GM12878 (cell line): ENCODE data around the gene CACNA1A. TPM values are rescaled to one million over a fixed set of nuclear protein-coding genes. Genes with fewer than 3 reads are reported as not detected.

Source experiments
- ATAC-seq: fragments of 200-7000 bp; cut with Tn5 transposase; 3 replicates; pipeline ENCODE4 v1.9.1; 2020; ENCODE audit warnings: mild to moderate bottlenecking, moderate library complexity
- BruUV-seq: library from RNA; stranded (reverse); fragments of 400-500 nt; replicated peaks from 2 replicates; lab custom pipeline; 2021; lab: Mats Ljungman, UMichigan
- CTCF ChIA-PET: fragments of 300-600 bp; sonication (Branson Sonifier 250); formaldehyde crosslinking; extraction: SDS; loops from one replicate; lab custom pipeline; 2021; ENCODE audit warnings: inconsistent platforms; lab: Yijun Ruan, JAX
- POLR2A ChIA-PET: fragments of 350-600 bp; formaldehyde crosslinking; extraction: SDS; loops from one replicate; lab custom pipeline; 2021; ENCODE audit warnings: inconsistent platforms; lab: Charles Lee
- RAD21 ChIA-PET: fragments of 300-600 bp; sonication (Branson Sonifier 250); formaldehyde crosslinking; loops from one replicate; lab custom pipeline; 2023; ENCODE audit warnings: antibody characterized with exemption; ENCODE audit not compliant: unreplicated experiment; lab: Charles Lee
- SMC1A ChIA-PET: fragments of 300-600 bp; sonication (Branson Sonifier 250); formaldehyde crosslinking; loops from one replicate; lab custom pipeline; 2023; ENCODE audit not compliant: unreplicated experiment, uncharacterized antibody; lab: Charles Lee
- DNase-seq: peaks from one replicate; pipeline ENCODE4 v3.0.0-alpha.2; 2011; ENCODE audit warnings: low read depth, low spot score
- FAIRE-seq: peaks from 3 replicates; lab custom pipeline; 2011; peaks lifted over from hg19 to GRCh38; lab: Jason Lieb, UNC
- H2AFZ ChIP-seq: 2 replicates; pipeline ENCODE4 v1.6.0; 2011; ENCODE audit warnings: low read depth, low read length, control low read depth; ENCODE audit not compliant: control insufficient read depth
- H3K27ac ChIP-seq: 2 replicates; pipeline ENCODE4 v1.5.1; 2011; ENCODE audit warnings: control low read depth; ENCODE audit not compliant: control insufficient read depth, insufficient read depth
- H3K27me3 ChIP-seq, 2 experiments: replicated peaks in 1 of 2; 2 replicates each; pipeline versions ENCODE4 v1.6.0 to v1.6.1; 2011; ENCODE audit warnings: low read length in 1 of 2; ENCODE audit not compliant: control insufficient read depth in 2 of 2, insufficient read depth in 2 of 2
- H3K36me3 ChIP-seq, 2 experiments: 2 replicates each; pipeline ENCODE4 v1.5.1; 2011; ENCODE audit warnings: low read length in 1 of 2; ENCODE audit not compliant: control insufficient read depth in 2 of 2, insufficient read depth in 2 of 2
- H3K4me1 ChIP-seq: 2 replicates; pipeline ENCODE4 v1.6.1; 2011; ENCODE audit warnings: mild to moderate bottlenecking, low read length, moderate library complexity, mixed read lengths; ENCODE audit not compliant: control insufficient read depth, insufficient read depth
- H3K4me2 ChIP-seq: 2 replicates; pipeline ENCODE4 v1.6.0; 2011; ENCODE audit warnings: control low read depth; ENCODE audit not compliant: control insufficient read depth, insufficient read depth
- H3K4me3 ChIP-seq: fragments of 200-600 bp; sonication (generic); 2 replicates; pipeline ENCODE4 v1.5.1; 2016
- H3K79me2 ChIP-seq: 2 replicates; pipeline ENCODE4 v1.6.0; 2011; ENCODE audit warnings: low read length; ENCODE audit not compliant: control insufficient read depth, insufficient read depth
- H3K9ac ChIP-seq: 2 replicates; pipeline ENCODE4 v1.8.0; 2011; ENCODE audit warnings: low read length, control low read depth, mixed read lengths; ENCODE audit not compliant: control insufficient read depth, insufficient read depth
- H3K9me3 ChIP-seq: replicated peaks from 3 replicates; pipeline ENCODE4 v1.5.1; 2011; ENCODE audit warnings: mild to moderate bottlenecking, low read length; ENCODE audit not compliant: control insufficient read depth, insufficient read depth
- H4K20me1 ChIP-seq: 2 replicates; pipeline ENCODE4 v1.6.0; 2011; ENCODE audit not compliant: control insufficient read depth, insufficient read depth
- ATF2 ChIP-seq: IDR thresholded peaks from 2 replicates; pipeline ENCODE4 v1.6.1; 2012; ENCODE audit warnings: low read length, inconsistent platforms
- ETV6 ChIP-seq, 2 experiments: fragments of 450-650 bp in 1 of 2; IDR thresholded peaks in 1 of 2; conservative IDR thresholded peaks in 1 of 2; 2 replicates each; pipeline ENCODE4 v1.6.1; 2014; ENCODE audit warnings: antibody characterized with exemption in 1 of 2, borderline replicate concordance in 1 of 2, low read depth in 1 of 2, mild to moderate bottlenecking in 1 of 2, moderate library complexity in 1 of 2
- JUNB ChIP-seq: IDR thresholded peaks from 2 replicates; pipeline ENCODE4 v1.6.1; 2016; ENCODE audit warnings: antibody characterized with exemption, mild to moderate bottlenecking
- KLF5 ChIP-seq: fragments of 450-650 bp; IDR thresholded peaks from 2 replicates; pipeline ENCODE4 v1.6.1; 2014; ENCODE audit warnings: mild to moderate bottlenecking; ENCODE audit not compliant: partially characterized antibody
- MYB ChIP-seq: fragments of 150-350 bp; IDR thresholded peaks from 2 replicates; pipeline ENCODE4 v1.6.1; 2014; ENCODE audit warnings: mild to moderate bottlenecking, low read depth, low read length, borderline replicate concordance
- RFX5 ChIP-seq: IDR thresholded peaks from 2 replicates; pipeline ENCODE4 v1.6.1; 2011; ENCODE audit warnings: low read depth, low read length, improper control_type of control experiment
- SP1 ChIP-seq: IDR thresholded peaks from one replicate; pipeline ENCODE4 v1.6.1; 2011; ENCODE audit warnings: low read depth, low read length
- SREBF1 ChIP-seq: IDR thresholded peaks from 2 replicates; pipeline ENCODE4 v1.6.1; 2012; ENCODE audit warnings: mild to moderate bottlenecking, low read length
- ZBTB40 ChIP-seq: fragments of 450-650 bp; IDR thresholded peaks from 2 replicates; pipeline ENCODE4 v1.6.1; 2016; ENCODE audit warnings: mild to moderate bottlenecking, moderate library complexity, borderline replicate concordance
- ZNF207 ChIP-seq: fragments of 450-650 bp; IDR thresholded peaks from 2 replicates; pipeline ENCODE4 v1.6.1; 2014; ENCODE audit warnings: antibody characterized with exemption, mild to moderate bottlenecking, borderline replicate concordance
- ZNF592 ChIP-seq: fragments of 450-650 bp; IDR thresholded peaks from 2 replicates; pipeline ENCODE4 v1.6.1; 2017; ENCODE audit warnings: mild to moderate bottlenecking, moderate library complexity
- WGBS: methylation state at CpG from one replicate; pipeline ENCODE4 v1.1.6; 2016; ENCODE audit warnings: low lambda C conversion rate; ENCODE audit not compliant: insufficient replicate concordance, insufficient coverage; ENCODE audit errors: missing lambda C conversion rate; 5-methylcytosine and 5-hydroxymethylcytosine counted together
- in situ Hi-C: fragments of 300-500 bp; cut with MboI; formaldehyde crosslinking; loops from 9 replicates; pipeline ENCODE4 v1.14.3; 2018; ENCODE audit warnings: mixed read lengths
- intact Hi-C: fragments of 100-400 bp; cut with micrococcal nuclease; formaldehyde crosslinking; loops from one replicate; pipeline ENCODE4 v1.14.2; 2022; ENCODE audit not compliant: unreplicated experiment
- polyA plus RNA-seq, 11 experiments: library from polyadenylated mRNA; depleted of rRNA in 4 of 11; unstranded in 6 of 11; stranded (reverse) in 5 of 11; fragments of >200 nt; fragmentation: Nextera tagmentation in 4 of 11; fragmentation: Illumina TruSeq in 1 of 11; extraction: Ambion mirVana in 4 of 11; extraction: Trizol in 1 of 11; gene quantifications; 1 replicate in 1 of 11; 2 replicates in 10 of 11; pipeline versions ENCODE4 v1.2.1 to v1.2.3, GENCODE V29; 2011 to 2016; ENCODE audit warnings: inconsistent platforms in 2 of 11, missing spikeins in 2 of 11, low read depth in 1 of 11
- total RNA-seq, 4 experiments: library from RNA; depleted of rRNA in 3 of 4; stranded (reverse); fragments of >200 nt in 3 of 4; fragmentation: Illumina TruSeq in 1 of 4; extraction: Trizol in 1 of 4; gene quantifications; 2 replicates each; pipeline versions ENCODE4 v1.2.1 to v1.2.3, GENCODE V29; 2013 to 2021

Gene CACNA1A
- total and polyA plus RNA-seq, 10 of the 15 experiments (the other 5 are each of a cell fraction or from before 2014, with no cell fraction given), result 1.1 to 4.4 (median 2.5) TPM

GRCh38 chr19:13277104-13277809, 229.0 kb downstream of the CACNA1A start:
- FAIRE-seq (peak; percentile 96), DNase-seq (peak; percentile 71), ATAC-seq (peak; percentile 96)
- CTCF ChIA-PET, result interaction anchor here (0.6 to 2.9 kb wide), 35 partner anchors 9 to 1294 kb away, joined by 3 to 49 read pairs (median 4); no protein-coding TSS in a partner anchor
- intact Hi-C loops (loop anchor here (1.0 to 10.0 kb wide), 5 partner anchors 154 to 585 kb away; no protein-coding TSS in a partner anchor), in situ Hi-C loops (loop anchor here (5.0 to 25.0 kb wide), 4 partner anchors 150 to 785 kb away; partner anchors contain the start of genes MISP3 and PALM3)
- H3K4me3 ChIP-seq, result no peak overlapping the region
- H4K20me1 ChIP-seq, result no peaks in the 10 kb centered on the region
- no peaks in the 10 kb centered on the region for H3K27me3 ChIP-seq
- 25% methylated on average over 17 of the region's 17 CpGs for WGBS
- RAD21 ChIA-PET, result interaction anchor here (0.7 to 2.6 kb wide), 7 partner anchors 35 to 524 kb away, joined by 3 to 22 read pairs (median 6); no protein-coding TSS in a partner anchor
- 0 out of 2 replicates have a peak overlapping the region, but pooled peaks have one; percentile 24 for H3K27ac ChIP-seq
- SMC1A ChIA-PET, result interaction anchor here (0.8 to 1.8 kb wide), 8 partner anchors 11 to 585 kb away, joined by 3 to 9 read pairs (median 4); no protein-coding TSS in a partner anchor
- peak overlapping the region; percentile 24; the same call in 1 of the 2 replicates for H3K9ac ChIP-seq
- BruUV-seq, result no TSS peak
- H3K4me2 ChIP-seq, result peak overlapping the region; percentile 93
- peaks cover 5% of the 10 kb centered on the region; the same call in 2 of the 3 replicates for H3K9me3 ChIP-seq
- H3K36me3 ChIP-seq, result no peaks in the 10 kb centered on the region
- no peaks in the 10 kb centered on the region for H3K79me2 ChIP-seq
- POLR2A ChIA-PET, result interaction anchor here (0.7 to 1.0 kb wide), 2 partner anchors 312 to 612 kb away, joined by 3 to 8 read pairs; no protein-coding TSS in a partner anchor
- peaks cover 11% of the 10 kb centered on the region for H3K4me1 ChIP-seq
- peak overlapping the region; percentile 97 for H2AFZ ChIP-seq
- TF ChIP-seq KLF5, result no peak
- TF ChIP-seq SP1, result no peak
- no peak for TF ChIP-seq ETV6 (conservative IDR thresholded peaks at IDR 0.05 in 1 of 2, IDR thresholded peaks at IDR 0.05 in 1 of 2; ENCODE audit: borderline replicate concordance in 1 of 2, low read depth in 1 of 2)
- no peak for TF ChIP-seq SREBF1
- no peak for TF ChIP-seq ATF2
- TF ChIP-seq MYB, result no peak
- TF ChIP-seq ZNF592, result no peak
- no peak for TF ChIP-seq ZNF207
- no peak for TF ChIP-seq JUNB
- no peak for TF ChIP-seq RFX5
- TF ChIP-seq ZBTB40, result no peak
